Hematopoietic multipotent progenitor cell treated with erythropoietin and hydrocortisone succinate and interleukin-3 and kit ligand, for 8 days (in vitro differentiated cells): ENCODE results near the gene FCRL6.
A peak's percentile ranks its signal among the peaks of the same experiment; 100 is the strongest.

ENCODE experiments used
- DNase-seq: peaks from one replicate; pipeline ENCODE4 v3.0.0-alpha.2; 2015

FCRL6 gene

GRCh38 chr1:159838715-159839114, 36.6 kb downstream of the FCRL6 start:
- peak; percentile 51 for DNase-seq

- no peak for DNase-seq
Observed at GRCh38 chr1:159839116-159839849, 37.1 kb downstream of the FCRL6 start.

- no peak for DNase-seq
Observed at GRCh38 chr1:159841749-159842148, 39.6 kb downstream of the FCRL6 start.

GRCh38 chr1:159843459-159843858, 41.3 kb downstream of the FCRL6 start:
- DNase-seq: no peak

- DNase-seq: no peak
Observed at GRCh38 chr1:159845751-159846629, 43.8 kb downstream of the FCRL6 start.

GRCh38 chr1:159847231-159847630, 45.1 kb downstream of the FCRL6 start:
- no peak for DNase-seq

GRCh38 chr1:159848326-159848725, 46.2 kb downstream of the FCRL6 start:
- no peak for DNase-seq

GRCh38 chr1:159849626-159850366, 47.6 kb downstream of the FCRL6 start:
- no peak for DNase-seq

GRCh38 chr1:159851407-159851806, 49.2 kb downstream of the FCRL6 start:
- DNase-seq: peak; percentile 43

- DNase-seq: no peak
Observed at GRCh38 chr1:159853417-159854115, 51.4 kb downstream of the FCRL6 start.

GRCh38 chr1:159854116-159854692, 52.0 kb downstream of the FCRL6 start:
- peak; percentile 19 for DNase-seq

- peak; percentile 73 for DNase-seq
Observed at GRCh38 chr1:159854693-159855192, 52.6 kb downstream of the FCRL6 start.

GRCh38 chr1:159855709-159856108, 53.5 kb downstream of the FCRL6 start:
- DNase-seq: no peak

- no peak for DNase-seq
Observed at GRCh38 chr1:159856576-159856975, 54.4 kb downstream of the FCRL6 start.

- DNase-seq: no peak
Observed at GRCh38 chr1:159857889-159858288, 55.7 kb downstream of the FCRL6 start.

GRCh38 chr1:159859767-159860322, 57.7 kb downstream of the FCRL6 start:
- DNase-seq: no peak

- DNase-seq: no peak
Observed at GRCh38 chr1:159860456-159860855, 58.3 kb downstream of the FCRL6 start.

GRCh38 chr1:159861218-159861617, 59.1 kb downstream of the FCRL6 start:
- DNase-seq: no peak

GRCh38 chr1:159862031-159862430, 59.9 kb downstream of the FCRL6 start:
- DNase-seq: no peak

GRCh38 chr1:159862557-159862956, 60.4 kb downstream of the FCRL6 start, which contains the start of gene VSIG8:
TSS of gene VSIG8 (minus strand) at chr1:159862657. CDS start at chr1:159862521, 136 bp downstream.
- DNase-seq: no peak

GRCh38 chr1:159864262-159864661, 62.1 kb downstream of the FCRL6 start:
- DNase-seq: no peak
